ENCODE measurements around the gene CNOT1.
"Not testable (repeated sequence)": the region's sequence is repeated elsewhere in the genome, so short reads cannot be mapped to it uniquely, and the experiment has no call there.

CNOT1 gene

DNA sequence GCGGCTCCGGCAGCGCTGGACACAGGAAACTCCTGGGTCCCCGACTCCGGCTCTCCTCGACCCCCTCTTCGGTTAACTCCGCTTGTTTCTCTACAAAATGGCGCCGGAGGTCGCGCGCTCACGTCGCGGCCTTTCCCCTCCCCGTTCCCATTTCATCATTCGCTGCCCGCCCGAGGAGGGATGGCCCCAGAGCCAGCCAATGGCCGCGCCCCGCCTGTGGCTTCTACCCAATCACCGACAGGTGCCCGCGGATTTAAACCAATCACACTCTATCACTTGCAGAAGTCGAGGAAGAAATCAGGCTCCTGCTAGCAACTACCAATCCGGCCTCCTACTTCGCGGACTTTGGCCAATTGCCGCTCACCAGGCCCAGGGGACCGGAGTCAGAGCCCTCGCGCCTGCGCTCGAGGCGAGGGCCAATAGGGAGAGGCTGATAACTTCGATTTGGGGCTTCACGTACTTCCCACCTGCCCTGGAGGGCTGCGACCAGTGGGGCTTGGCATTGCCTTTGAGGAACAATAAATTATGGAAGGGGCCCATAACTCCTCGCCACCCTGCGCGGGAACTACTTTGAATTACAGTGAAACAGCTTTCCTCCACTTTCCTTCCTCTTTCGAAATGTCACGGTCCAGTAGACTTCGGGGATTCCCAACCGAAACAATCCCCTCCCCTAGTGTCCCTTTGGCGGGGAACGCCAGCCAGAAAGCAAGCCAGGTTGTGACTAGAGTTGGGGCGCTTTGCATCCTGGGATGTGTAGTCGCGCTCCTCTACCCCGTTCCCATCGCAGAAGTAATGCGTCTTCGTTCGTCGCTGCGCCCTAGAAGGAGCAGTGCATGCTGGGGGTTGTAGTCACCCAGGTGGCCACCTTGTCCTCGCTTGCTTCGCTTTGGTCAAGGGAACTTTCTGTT lies at the start of gene CNOT1:
Gene CNOT1, minus strand, starts transcription at position 94 of the 908 bp plus-strand sequence. CDS start 30,489 bp downstream, outside the sequence.
- H3K36me3 Mint-ChIP-seq (ENCODE audit: low read depth): peaks cover 20% of the 10 kb centered on the region
- ATAC-seq (peak; percentile 90), DNase-seq (peak; percentile 97)
- H3K27ac Mint-ChIP-seq: peak within 1 kb of the TSS; percentile 100
- H3K9me3 Mint-ChIP-seq: no peaks in the 10 kb centered on the region
- H3K27me3 Mint-ChIP-seq: peaks cover 3% of the 10 kb centered on the region
- peaks cover 35% of the 10 kb centered on the region for H3K4me1 Mint-ChIP-seq
- peak within 1 kb of the TSS; percentile 100 for H3K4me3 Mint-ChIP-seq

DNA sequence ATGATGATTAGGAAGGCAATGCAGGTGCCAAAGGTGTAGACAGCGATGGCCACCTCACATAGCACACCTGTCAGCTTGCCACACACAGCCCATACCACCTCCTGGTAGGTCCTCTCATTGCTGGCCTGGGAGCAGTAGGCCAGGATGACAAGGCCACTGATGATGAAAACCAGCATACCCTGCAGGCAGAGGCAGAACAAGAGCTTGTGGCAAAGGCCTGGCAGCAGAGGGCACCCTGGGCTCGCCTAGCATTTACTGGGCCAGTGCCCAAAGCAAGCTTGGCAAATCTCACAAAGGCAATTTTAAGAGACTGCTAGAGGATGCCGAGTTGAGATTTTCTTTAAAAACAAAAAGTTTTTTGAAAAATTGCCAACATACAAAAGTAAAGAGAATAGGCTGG lies 49.1 kb upstream of the CNOT1 start:
- DNase-seq: no peak

DNA sequence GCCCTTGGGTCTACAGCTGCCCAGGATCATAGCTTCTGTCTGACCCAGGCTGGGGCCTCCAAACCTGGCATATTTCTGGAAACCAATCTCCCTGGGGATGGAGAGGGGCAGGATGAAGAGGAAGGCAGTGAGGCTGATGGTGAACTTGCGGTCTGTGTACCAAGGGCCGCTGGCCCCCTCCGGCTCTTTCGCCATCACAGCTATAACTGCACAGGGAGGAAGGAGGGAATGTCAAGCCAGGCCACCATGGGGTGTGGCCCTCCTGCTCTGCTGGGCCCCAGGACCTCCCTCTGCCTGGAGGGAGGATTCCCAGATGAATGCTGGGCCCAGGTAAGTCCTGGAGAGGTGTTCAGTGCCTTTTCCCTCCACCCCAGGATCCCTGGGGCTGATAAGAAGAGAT lies 48.6 kb upstream of the CNOT1 start:
- DNase-seq: no peak
- Mint-ChIP-seq H3K4me1 (peaks cover 3% of the 10 kb centered on the region), H3K27me3 (no peaks in the 10 kb centered on the region), H3K36me3 (ENCODE audit: low read depth) (no peaks in the 10 kb centered on the region), H3K4me3 (no peak overlapping the region), H3K9me3 (no peaks in the 10 kb centered on the region), H3K27ac (no peak overlapping the region)
- ATAC-seq: no peak

More for the DNA sequence above, 49.1 kb upstream of the CNOT1 start:
- Mint-ChIP-seq H3K27me3 (no peaks in the 10 kb centered on the region), H3K36me3 (ENCODE audit: low read depth) (no peaks in the 10 kb centered on the region), H3K9me3 (no peaks in the 10 kb centered on the region), H3K4me1 (peaks cover 7% of the 10 kb centered on the region), H3K4me3 (no peak overlapping the region), H3K27ac (no peak overlapping the region)
- no peak for ATAC-seq

DNA sequence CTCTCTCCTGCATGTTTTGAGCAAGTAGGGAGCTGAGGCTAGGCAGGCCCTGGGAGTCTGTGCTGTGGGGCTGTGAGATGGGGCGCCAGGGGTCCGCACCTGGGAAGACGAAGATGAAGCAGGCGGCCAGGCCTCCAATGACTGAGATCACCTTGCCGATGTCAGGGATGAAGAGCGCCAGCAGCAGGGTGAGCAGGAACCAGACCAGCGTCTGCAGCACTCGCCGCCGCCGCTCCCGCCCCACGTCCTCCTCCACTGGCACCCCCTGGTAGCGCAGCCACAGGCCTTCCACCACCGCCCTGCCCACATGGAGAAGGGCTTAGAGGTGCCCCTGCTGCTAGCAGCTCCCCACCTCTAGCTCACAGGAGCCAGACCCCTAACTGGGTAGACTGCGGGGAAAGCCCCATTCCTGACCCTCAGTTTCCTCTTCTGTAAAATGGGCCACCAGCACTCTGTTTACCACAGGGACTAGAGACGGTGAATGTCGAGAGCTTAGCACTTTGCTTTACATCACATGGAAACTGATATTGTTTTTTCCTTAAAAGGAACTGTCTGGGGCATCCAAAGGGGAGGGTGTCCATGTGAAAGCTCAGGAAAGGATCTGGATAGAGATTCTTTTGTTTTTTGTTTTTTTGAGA lies 41.4 kb upstream of the CNOT1 start:
- H3K27ac Mint-ChIP-seq: no peak overlapping the region
- H3K36me3 Mint-ChIP-seq (ENCODE audit: low read depth): peaks cover 4% of the 10 kb centered on the region
- H3K27me3 Mint-ChIP-seq: no peaks in the 10 kb centered on the region
- ATAC-seq (no peak), DNase-seq (no peak)
- no peaks in the 10 kb centered on the region for H3K9me3 Mint-ChIP-seq
- no peak overlapping the region for H3K4me3 Mint-ChIP-seq
- no peaks in the 10 kb centered on the region for H3K4me1 Mint-ChIP-seq

DNA sequence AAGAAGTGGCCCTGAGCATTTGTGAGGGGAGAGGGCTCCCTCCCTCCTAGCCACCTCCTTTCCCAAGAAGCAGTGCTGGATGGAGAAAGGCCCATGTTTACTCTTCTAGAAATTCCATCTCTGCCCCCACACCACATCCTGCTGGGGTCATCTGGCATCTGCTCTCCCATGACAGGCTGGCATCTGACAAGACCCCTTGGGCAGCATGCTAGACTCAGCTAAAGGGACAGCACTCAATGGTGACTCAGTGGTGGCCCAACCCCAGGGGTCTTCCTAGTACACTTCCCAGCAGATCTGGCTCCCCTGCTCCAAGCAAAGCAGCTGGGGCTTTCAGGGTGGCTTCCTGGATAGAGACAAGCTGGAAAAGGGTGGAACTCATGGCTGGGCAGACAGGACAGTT lies 40.6 kb upstream of the CNOT1 start:
- ATAC-seq (no peak), DNase-seq (no peak)
- Mint-ChIP-seq H3K27ac (no peak overlapping the region), H3K27me3 (no peaks in the 10 kb centered on the region), H3K4me1 (no peaks in the 10 kb centered on the region), H3K36me3 (ENCODE audit: low read depth) (peaks cover 4% of the 10 kb centered on the region), H3K4me3 (no peak overlapping the region), H3K9me3 (no peaks in the 10 kb centered on the region)

DNA sequence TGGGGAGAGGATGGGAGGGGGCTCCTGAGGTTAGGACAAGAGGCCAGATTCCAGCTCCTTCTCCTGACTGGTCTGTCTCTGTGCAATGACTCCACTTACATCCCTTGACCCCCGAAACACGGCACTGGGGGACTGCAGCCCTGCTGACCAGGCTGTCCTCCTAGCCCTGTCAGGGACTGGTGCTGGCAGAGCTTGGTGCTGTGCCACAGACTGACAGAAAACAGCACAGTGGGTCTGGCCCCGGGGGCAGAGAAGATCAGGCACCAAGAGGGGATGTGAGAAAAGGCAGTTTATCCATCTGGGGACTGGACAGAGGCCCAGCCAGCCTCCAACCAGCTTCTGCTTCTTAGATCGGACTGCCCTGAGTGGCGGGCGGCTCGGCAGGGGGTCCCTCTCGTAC lies 35.6 kb upstream of the CNOT1 start:
- Mint-ChIP-seq H3K4me1 (no peaks in the 10 kb centered on the region), H3K9me3 (no peaks in the 10 kb centered on the region), H3K27ac (no peak overlapping the region), H3K4me3 (no peak overlapping the region), H3K27me3 (peaks cover 3% of the 10 kb centered on the region), H3K36me3 (ENCODE audit: low read depth) (peaks cover 4% of the 10 kb centered on the region)
- DNase-seq (no peak), ATAC-seq (no peak)

DNA sequence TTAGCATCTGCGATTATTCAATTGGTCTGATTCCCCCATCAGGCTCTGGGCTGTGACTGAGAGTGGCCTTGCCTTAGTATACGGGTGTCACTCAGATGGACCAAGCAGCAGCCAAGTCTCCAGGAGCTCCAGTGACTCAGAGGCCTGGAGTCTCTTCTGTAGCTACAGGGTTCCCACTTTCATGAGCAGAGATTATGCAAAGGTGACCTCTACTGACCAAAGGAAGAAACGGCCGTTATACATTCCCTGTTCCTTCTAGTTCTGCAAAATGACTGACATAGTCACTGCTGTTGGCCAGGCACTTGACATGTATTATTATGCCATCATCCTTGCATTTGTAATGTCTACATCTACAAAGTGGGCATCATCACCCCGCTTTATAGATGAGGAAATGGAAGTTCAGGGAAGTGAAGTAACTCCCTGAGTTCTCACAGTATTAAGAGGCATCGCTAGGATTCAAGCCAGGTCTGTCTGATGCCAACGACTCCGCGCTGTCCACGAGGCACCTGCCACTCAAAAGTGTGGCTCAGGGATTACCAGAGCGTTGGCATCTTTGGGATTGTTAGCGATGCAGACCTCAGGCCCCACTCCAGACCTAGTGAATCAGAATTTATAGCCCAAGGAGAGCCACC lies 31.7 kb upstream of the CNOT1 start:
- Mint-ChIP-seq H3K4me3 (no peak overlapping the region), H3K36me3 (ENCODE audit: low read depth) (no peaks in the 10 kb centered on the region), H3K27ac (no peak overlapping the region), H3K9me3 (no peaks in the 10 kb centered on the region), H3K27me3 (peaks cover 3% of the 10 kb centered on the region), H3K4me1 (no peaks in the 10 kb centered on the region)
- peak; percentile 75 for ATAC-seq
- no peak for DNase-seq

DNA sequence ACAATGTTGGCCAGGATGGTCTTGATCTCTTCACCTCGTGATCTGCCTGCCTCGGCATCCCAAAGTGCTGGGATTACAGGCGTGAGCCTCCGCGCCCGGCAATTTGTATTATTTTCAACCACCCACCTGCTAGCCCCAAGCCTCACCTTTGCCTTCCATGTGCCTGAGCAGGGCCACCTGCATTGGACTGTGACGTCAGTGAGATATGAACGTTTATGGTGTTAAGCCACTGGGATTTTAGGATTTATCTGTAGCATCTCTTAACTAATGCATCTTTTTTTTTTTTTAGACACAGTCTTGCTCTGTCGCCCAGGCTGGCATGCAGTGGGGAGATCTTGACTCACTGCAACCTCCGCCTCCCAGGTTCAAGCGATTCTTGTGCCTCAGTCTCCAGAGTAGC lies 30.3 kb upstream of the CNOT1 start:
- H3K27me3 Mint-ChIP-seq; H3K27ac Mint-ChIP-seq; H3K36me3 Mint-ChIP-seq (ENCODE audit: low read depth); H3K4me1 Mint-ChIP-seq; H3K9me3 Mint-ChIP-seq; H3K4me3 Mint-ChIP-seq; ATAC-seq; DNase-seq: not testable (repeated sequence)

DNA sequence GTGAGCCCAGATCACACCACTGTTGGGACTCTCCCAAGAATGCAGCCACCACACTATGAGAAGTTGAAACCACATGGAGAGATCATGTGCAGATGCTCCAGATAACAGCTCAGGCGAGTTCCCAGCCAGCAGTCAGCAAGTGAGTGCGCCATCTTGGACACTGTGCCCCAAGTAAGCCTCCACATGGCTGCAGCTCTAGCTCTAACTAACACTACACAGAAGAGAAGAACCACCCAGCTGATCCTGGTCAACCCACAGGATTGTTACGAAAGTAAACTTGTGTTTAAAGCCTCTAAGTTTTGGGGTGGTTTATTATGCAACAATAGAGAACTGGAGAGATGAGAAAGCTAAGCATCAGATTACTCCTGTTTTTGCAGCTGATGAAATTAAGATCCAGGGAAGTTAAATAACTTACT lies 29.2 kb upstream of the CNOT1 start:
- no peak overlapping the region for H3K27ac Mint-ChIP-seq

DNA sequence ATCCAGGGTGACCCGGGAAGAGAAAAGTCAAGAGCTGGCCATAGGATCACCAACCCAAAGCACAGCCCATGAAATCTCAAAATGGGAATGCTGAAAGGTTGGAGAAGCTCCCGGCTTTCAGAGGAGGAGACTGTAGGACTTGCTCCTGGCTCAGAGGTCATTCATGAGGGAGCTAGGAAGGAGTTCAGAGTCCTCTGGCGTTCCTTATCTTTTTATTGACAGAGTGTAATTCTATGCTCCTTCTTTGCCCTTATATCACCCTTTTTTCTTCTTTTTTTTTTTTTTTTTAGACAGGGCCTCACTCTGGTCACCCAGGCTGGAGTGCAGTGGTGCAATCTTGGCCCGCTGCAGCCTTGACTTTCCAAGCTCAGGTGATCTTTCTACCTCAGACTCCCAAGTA lies 27.3 kb upstream of the CNOT1 start:
- Mint-ChIP-seq H3K4me1 (no peaks in the 10 kb centered on the region), H3K27ac (no peak overlapping the region), H3K9me3 (no peaks in the 10 kb centered on the region), H3K4me3 (no peak overlapping the region), H3K27me3 (peaks cover 3% of the 10 kb centered on the region), H3K36me3 (ENCODE audit: low read depth) (no peaks in the 10 kb centered on the region)
- DNase-seq (no peak), ATAC-seq (no peak)

More for the DNA sequence above, 29.2 kb upstream of the CNOT1 start:
- Mint-ChIP-seq H3K4me1 (no peaks in the 10 kb centered on the region), H3K4me3 (no peak overlapping the region), H3K36me3 (ENCODE audit: low read depth) (no peaks in the 10 kb centered on the region), H3K27me3 (peaks cover 3% of the 10 kb centered on the region), H3K9me3 (no peaks in the 10 kb centered on the region)
- DNase-seq: no peak
- no peak for ATAC-seq

DNA sequence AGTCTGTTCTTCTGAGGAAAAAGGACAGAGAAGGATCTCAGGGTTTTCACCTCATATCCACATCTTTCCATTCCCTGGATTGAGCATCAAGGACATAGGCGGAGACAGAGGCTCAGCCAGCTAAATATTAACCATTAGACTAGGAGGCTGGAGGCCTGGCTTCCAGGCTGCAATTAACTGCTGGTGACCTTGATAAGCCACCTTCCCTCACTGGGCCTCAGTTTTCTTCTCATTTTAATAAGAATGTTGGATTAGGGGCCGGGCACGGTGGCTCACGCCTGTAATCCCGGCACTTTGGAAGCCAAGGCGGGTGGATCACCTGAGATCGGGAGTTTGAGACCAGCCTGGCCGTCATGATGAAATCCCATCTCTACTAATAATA lies 25.6 kb upstream of the CNOT1 start:
- no peak for ATAC-seq
- Mint-ChIP-seq H3K4me1 (no peaks in the 10 kb centered on the region), H3K36me3 (ENCODE audit: low read depth) (no peaks in the 10 kb centered on the region), H3K9me3 (no peaks in the 10 kb centered on the region), H3K27me3 (no peaks in the 10 kb centered on the region), H3K4me3 (no peak overlapping the region), H3K27ac (no peak overlapping the region)
- DNase-seq: no peak

DNA sequence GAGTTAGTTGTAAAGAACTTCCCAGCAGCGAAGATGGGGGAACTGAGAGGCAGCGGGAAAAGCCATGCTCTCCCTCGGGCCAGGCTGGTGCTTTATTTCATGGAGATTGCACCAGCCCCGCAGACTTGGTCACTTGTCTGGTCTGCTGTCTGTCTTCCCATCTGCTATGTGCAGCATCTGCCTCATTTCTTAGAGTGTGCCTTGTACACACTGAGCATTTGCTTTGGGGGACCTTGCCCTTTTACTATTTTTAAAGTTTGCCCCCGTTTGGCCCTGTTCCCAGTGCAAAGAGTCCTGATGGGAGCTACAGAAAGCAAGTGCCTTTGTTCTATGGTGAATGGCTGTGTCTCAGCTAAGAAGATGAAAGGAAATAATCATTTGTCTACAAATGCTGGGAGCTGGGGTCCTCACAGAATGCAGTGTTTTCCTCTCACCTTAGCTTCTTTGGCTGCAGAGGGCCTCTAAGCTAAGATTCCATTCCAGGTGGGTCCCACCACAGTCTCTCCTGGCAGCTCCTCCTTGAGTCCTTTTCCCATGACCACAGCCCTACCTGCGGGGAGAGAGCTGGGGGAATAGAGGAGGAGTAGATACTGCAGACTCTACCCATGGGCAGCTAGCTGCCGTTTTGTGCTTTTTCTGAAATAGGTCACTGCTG lies 25.1 kb upstream of the CNOT1 start:
- H3K4me3 Mint-ChIP-seq: no peak overlapping the region
- H3K4me1 Mint-ChIP-seq: no peaks in the 10 kb centered on the region
- no peaks in the 10 kb centered on the region for H3K9me3 Mint-ChIP-seq
- no peaks in the 10 kb centered on the region for H3K27me3 Mint-ChIP-seq
- DNase-seq: no peak
- no peak for ATAC-seq
- H3K36me3 Mint-ChIP-seq (ENCODE audit: low read depth): no peaks in the 10 kb centered on the region
- no peak overlapping the region for H3K27ac Mint-ChIP-seq

DNA sequence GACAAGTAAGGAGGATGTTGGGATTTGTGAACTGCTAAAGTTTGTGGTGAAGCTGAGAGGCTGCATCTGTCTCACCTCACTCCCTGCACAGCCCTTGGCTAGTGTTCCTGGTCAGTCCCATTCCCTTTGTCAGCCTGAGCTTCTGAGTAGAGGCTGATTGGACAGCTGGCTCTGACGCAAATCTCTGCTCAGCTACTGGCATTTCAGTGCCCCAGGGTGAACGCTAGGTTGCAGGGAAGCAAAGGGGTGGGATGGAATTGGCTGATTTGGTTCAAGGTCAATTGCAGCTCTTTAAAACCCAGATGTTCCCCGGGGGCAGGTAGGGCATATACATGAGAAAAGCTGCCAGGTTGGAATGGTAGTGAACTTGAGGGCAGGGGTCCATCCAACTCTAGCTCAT lies 23.1 kb upstream of the CNOT1 start:
- ATAC-seq: no peak
- H3K9me3 Mint-ChIP-seq: no peaks in the 10 kb centered on the region

DNA sequence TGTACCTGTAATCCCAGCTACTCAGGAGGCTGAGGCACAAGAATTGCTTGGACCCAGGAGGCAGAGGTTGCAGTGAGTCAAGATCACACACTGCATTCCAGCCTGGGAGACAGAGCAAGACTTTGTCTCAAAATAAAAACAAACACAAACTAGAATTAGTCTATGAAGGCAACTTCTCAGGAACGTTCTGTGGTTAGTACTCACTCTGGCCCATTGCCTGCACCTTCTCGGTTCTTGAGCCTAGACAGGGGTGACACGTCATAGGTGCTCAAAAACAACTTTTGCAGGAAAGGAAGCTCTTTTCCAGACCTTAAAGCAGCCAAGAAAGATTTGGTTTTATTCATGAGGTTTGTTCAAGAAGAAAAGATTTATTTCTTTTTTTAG lies 22.3 kb upstream of the CNOT1 start:
- H3K36me3 Mint-ChIP-seq (ENCODE audit: low read depth): no peaks in the 10 kb centered on the region
- ATAC-seq (no peak), DNase-seq (no peak)
- no peak overlapping the region for H3K27ac Mint-ChIP-seq
- no peak overlapping the region for H3K4me3 Mint-ChIP-seq
- H3K9me3 Mint-ChIP-seq: no peaks in the 10 kb centered on the region
- no peaks in the 10 kb centered on the region for H3K4me1 Mint-ChIP-seq
- no peaks in the 10 kb centered on the region for H3K27me3 Mint-ChIP-seq

More for the DNA sequence above, 23.1 kb upstream of the CNOT1 start:
- Mint-ChIP-seq H3K27me3 (no peaks in the 10 kb centered on the region), H3K27ac (no peak overlapping the region), H3K4me1 (no peaks in the 10 kb centered on the region), H3K4me3 (no peak overlapping the region), H3K36me3 (ENCODE audit: low read depth) (no peaks in the 10 kb centered on the region)
- DNase-seq: no peak

Data from activated naive CD8-positive, alpha-beta T cell treated with anti-CD3 and anti-CD28 coated beads, Interleukin-2, amount 50 U/mL, for 24 hours (primary cell).